ENCODE results near the gene KCNQ5. TPM values are rescaled to one million over a fixed set of nuclear protein-coding genes. Genes with fewer than 3 reads are reported as not detected.

Gene KCNQ5
- total RNA-seq, 4 donors from 2014 or later, result 0.57 to 4.4 (median 0.97) TPM

DNA sequence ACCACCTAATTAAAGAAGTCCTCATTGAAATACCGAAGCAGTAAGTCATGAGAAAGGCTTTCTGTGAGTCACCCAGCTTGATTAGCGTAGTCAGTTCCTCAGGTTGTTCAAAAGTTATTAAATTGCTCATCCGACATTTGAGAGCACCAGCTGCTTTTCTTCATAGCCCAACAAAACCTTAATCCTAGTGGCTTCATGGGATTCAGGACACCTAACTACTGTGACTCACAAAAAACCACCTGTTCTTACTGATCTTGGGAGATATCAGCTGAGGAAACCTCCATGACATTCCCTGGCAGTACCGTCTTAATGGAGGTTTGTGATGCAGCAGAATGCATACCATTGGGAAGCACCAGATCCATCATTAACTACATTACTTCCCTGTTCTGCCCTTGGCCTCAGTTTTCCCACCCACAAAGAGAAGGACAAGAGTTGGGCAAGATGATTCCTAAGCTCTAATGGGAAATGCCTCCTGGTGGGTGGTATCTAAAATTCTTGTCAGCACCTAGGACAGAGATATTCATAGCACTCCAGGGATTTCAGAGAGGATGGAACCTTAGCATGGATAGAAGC lies 499.6 kb downstream of the KCNQ5 start:
- no peaks in the 10 kb centered on the region for H3K4me1 ChIP-seq
- H3K9me3 ChIP-seq, result no peaks in the 10 kb centered on the region
- no peak for TF ChIP-seq POLR2A (IDR thresholded peaks at IDR 0.05)
- TF ChIP-seq, protein P1, sequence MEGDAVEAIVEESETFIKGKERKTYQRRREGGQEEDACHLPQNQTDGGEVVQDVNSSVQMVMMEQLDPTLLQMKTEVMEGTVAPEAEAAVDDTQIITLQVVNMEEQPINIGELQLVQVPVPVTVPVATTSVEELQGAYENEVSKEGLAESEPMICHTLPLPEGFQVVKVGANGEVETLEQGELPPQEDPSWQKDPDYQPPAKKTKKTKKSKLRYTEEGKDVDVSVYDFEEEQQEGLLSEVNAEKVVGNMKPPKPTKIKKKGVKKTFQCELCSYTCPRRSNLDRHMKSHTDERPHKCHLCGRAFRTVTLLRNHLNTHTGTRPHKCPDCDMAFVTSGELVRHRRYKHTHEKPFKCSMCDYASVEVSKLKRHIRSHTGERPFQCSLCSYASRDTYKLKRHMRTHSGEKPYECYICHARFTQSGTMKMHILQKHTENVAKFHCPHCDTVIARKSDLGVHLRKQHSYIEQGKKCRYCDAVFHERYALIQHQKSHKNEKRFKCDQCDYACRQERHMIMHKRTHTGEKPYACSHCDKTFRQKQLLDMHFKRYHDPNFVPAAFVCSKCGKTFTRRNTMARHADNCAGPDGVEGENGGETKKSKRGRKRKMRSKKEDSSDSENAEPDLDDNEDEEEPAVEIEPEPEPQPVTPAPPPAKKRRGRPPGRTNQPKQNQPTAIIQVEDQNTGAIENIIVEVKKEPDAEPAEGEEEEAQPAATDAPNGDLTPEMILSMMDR (IDR thresholded peaks at IDR 0.05), result no peak
- H3K36me3 ChIP-seq, result no peaks in the 10 kb centered on the region
- H3K4me3 ChIP-seq, result no peak overlapping the region
- peaks cover 0 to 31% (median 3%) of the 10 kb centered on the region in 4 donors for H3K27me3 ChIP-seq
- 74 to 78% methylated on average over 4 of the region's 4 CpGs for WGBS, 2 donors
- intact Hi-C loops (cut with DNase I), result no loop called here
- H3K27ac ChIP-seq, result no peak overlapping the region
- no peak for DNase-seq

DNA sequence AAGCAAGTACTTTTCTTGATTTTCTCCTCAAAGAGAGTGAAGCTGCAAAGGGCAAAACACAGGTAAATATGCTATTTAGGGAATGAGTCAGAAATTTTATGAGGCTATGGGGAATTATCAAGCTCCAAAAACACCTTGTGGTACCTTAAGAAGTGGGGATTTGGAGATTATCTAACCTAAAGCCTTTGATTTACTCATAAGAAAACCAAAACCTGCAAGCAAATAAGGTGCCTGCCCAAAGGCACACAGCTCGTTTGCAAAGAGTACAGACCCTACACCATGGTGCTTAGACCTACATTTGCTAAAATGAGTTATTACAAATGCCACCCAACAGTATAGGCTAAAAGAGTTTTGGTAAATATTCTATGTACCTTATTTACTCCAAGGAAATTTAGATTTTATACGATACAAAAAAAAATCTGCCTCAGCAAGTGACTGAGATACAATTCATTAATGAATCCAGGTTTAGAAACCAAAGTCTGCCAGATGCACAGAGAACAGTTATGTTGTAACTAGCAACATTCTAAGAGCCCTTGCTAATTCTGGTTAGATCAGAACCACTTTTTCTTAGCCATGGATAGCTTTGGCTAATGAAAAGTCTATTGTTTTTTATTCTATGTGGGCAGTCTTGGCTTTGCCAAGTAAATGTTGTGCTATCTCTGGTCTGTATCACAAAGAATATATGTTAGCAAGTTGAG lies 501.9 kb downstream of the KCNQ5 start:
- Histone ChIP-seq H3K27me3 (peaks cover 0 to 53% (median 3%) of the 10 kb centered on the region in 4 donors), H3K9me3 (no peaks in the 10 kb centered on the region), H3K36me3 (no peaks in the 10 kb centered on the region), H3K4me3 (no peak overlapping the region), H3K4me1 (no peaks in the 10 kb centered on the region), H3K27ac (no peak overlapping the region)
- DNase-seq, result no peak
- TF ChIP-seq POLR2A (IDR thresholded peaks at IDR 0.05), result no peak
- TF ChIP-seq, protein P1 (IDR thresholded peaks at IDR 0.05), result no peak
- intact Hi-C loops (cut with DNase I), result no loop called here
- WGBS, 2 donors, result 74 to 76% methylated on average over 2 of the region's 2 CpGs

DNA sequence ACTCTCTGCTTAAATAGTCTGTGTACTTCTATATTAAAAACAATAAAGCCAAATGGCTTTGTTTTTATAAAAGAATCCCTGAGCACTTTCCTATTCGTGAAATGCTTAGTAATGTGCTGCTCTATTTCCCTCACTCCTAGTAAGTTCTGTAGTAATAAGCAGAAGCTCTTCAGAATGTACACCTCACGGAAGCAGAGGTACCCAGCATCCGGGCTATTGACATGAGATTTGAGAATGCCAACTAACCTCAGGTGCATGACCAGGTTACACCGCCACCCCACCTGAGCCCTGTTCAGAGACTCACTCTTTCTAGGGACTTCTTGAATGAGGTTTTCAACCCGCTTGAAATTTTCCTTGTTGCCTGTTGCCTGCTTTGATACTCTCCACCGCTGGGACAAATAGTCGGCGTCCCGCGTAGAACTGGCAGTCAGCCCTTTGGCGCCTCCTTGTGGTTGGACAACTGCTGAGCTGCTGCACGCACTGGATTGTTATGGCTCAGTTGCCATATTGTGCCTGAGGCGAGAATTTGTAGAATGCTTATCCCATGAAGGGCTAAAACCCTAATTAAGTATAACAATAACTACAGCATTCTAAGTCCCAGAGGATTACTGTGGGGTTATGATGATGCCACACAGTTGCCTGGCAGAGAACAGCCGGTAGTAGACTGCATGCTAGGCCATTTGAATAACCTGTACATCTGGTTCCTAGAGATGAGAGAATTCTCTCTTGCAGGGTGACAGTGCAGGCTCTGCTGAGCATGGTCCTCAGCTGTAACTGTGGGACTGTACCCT lies 508.0 kb downstream of the KCNQ5 start:
- Histone ChIP-seq H3K9me3 (no peaks in the 10 kb centered on the region), H3K27ac (no peak overlapping the region), H3K4me3 (no peak overlapping the region), H3K4me1 (peaks cover 0 to 12% (median 0%) of the 10 kb centered on the region in 3 donors), H3K36me3 (no peaks in the 10 kb centered on the region), H3K27me3 (peaks cover 0 to 84% (median 0%) of the 10 kb centered on the region in 4 donors)
- intact Hi-C loops (cut with DNase I), result loop anchor here (10.0 kb wide), 2 partner anchors 515 to 715 kb away; no protein-coding TSS in a partner anchor
- WGBS, 2 donors, result 14 to 21% methylated on average over 14 of the region's 14 CpGs
- peak; percentile 12 for DNase-seq
- no peak for TF ChIP-seq POLR2A (IDR thresholded peaks at IDR 0.05)
- TF ChIP-seq, protein P1 (IDR thresholded peaks at IDR 0.05), result peak; percentile 85 to 99 (median 90)

DNA sequence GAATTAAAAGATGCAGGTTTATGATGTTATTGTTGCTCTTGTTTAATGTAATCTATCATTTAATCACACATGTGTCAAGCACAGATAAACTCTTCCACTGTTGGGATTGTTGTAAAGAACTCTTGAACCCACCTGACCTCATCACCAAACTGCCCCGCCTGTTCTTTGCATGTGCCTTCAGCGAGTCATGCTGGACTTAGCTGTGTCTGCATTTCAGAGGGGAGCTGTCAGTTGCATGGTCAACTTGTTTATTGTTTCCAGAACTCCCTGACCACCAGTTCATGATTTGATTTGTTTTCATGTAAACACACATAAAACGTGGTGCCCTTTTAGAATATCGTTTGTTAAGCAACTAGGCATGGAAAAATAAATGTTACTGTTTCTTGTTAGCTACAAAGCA lies 509.8 kb downstream of the KCNQ5 start:
- Histone ChIP-seq H3K4me3 (no peak overlapping the region), H3K27me3 (peaks cover 0 to 82% (median 0%) of the 10 kb centered on the region in 4 donors), H3K36me3 (no peaks in the 10 kb centered on the region), H3K4me1 (peaks cover 0 to 12% (median 0%) of the 10 kb centered on the region in 3 donors), H3K9me3 (no peaks in the 10 kb centered on the region), H3K27ac (no peak overlapping the region)
- no peak for DNase-seq
- WGBS, 2 donors, result 62 to 73% methylated on average over 4 of the region's 4 CpGs
- TF ChIP-seq, protein P1 (IDR thresholded peaks at IDR 0.05), result no peak
- TF ChIP-seq POLR2A (IDR thresholded peaks at IDR 0.05), result no peak
- intact Hi-C loops (cut with DNase I), result loop anchor here (10.0 kb wide), 2 partner anchors 517 to 717 kb away; no protein-coding TSS in a partner anchor
